ENCODE data around the gene ZNF138. TPM values are rescaled to one million over a fixed set of nuclear protein-coding genes. Genes with fewer than 3 reads are reported as not detected.
"Not testable (repeated sequence)": the region's sequence is repeated elsewhere in the genome, so short reads cannot be mapped to it uniquely, and the experiment has no call there.

The ZNF138 gene
- 1 to 10 TPM; 7.3 to 8.4 (median 7.3) TPM for total RNA-seq

DNA sequence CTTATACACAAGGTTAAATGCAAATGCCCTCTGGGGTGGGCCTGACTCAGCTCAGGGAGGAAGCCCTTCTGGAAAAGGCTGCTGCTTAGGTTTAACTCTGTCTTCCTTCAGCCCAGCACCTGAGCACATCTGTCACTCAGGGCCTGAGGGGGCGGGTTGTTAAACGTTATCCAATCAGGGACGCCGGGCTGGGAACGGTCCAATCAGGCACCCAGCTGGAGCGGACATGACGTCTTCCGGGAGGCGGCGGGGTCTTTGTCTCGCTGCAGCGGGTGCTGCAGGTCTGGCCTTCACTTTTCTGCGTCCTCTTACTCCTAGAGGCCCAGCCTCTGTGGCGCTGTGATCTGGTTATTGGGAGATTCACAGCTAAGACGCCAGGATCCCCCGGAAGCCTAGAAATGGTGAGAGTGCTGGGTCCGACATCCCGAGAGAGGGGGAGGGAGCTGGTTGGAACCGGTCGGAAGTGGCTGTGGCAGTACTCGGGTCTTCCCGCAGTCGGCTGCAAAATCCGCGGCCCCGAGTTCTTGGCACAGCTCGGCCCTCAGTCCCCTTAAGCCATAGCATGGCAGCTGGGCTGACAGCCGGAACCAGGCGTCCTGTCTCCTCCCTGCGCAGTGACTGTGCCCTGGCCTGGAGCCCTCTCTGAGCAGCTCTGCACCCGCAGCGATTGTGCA, at the start of gene ZNF138:
Gene ZNF138, plus strand, starts transcription at position 258 of the 674 bp plus-strand sequence. Its CDS starts 141 bp downstream, at position 399.
- H3K9me3 Mint-ChIP-seq: no peaks in the 10 kb centered on the region
- ATAC-seq: peak; percentile 100
- peak; percentile 88 for DNase-seq
- peaks cover 10% of the 10 kb centered on the region for H3K36me3 Mint-ChIP-seq (ENCODE audit: insufficient read depth)
- H3K27me3 Mint-ChIP-seq (ENCODE audit: low read depth): no peaks in the 10 kb centered on the region
- peaks cover 28% of the 10 kb centered on the region for H3K4me1 Mint-ChIP-seq (ENCODE audit: low read depth)
- peak within 1 kb of the TSS; percentile 99 for H3K4me3 Mint-ChIP-seq

DNA sequence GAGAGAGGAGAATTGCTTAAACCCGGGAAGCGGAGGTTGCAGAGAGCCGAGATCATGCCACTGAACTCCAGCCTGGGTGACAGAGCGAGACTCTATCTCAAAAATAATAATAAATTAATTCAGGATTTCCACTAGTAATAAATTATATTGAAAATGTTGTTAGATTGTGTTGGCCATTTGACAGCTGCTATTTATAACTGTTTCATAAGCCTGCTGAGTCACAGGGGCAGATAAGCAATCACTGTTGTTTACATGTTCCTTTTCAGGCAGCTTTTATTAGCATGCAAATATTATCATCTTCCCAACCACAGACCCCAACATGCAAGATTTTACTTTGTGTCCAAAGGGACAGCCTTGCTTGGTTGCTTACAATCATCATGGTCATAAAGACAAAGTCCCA, 49.5 kb upstream of the ZNF138 start:
- no peaks in the 10 kb centered on the region for H3K36me3 Mint-ChIP-seq (ENCODE audit: insufficient read depth)
- H3K9me3 Mint-ChIP-seq: peaks cover 17% of the 10 kb centered on the region
- DNase-seq (no peak), ATAC-seq (no peak)
- no peaks in the 10 kb centered on the region for H3K27me3 Mint-ChIP-seq (ENCODE audit: low read depth)
- H3K4me3 Mint-ChIP-seq: no peak overlapping the region
- H3K4me1 Mint-ChIP-seq (ENCODE audit: low read depth): no peaks in the 10 kb centered on the region

DNA sequence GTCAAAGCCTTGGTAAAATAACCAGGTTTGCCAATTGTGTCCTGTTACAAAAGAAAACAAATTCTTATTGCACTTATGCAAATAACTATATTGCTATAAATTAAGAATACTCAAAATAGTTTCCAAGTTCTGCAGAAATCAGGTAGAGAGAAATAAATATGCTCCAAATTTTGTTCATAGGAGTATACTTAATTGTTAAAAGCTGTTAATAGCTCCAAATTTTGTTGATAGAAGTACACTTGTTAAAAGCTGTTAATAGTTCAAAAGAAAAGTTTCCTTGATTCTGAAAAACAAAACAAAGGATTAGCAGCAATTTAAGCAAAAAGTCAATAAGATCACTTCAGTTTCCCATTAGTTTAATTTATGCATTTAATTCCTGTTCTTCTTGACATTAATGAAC, 46.4 kb upstream of the ZNF138 start:
- Mint-ChIP-seq H3K9me3 (peaks cover 14% of the 10 kb centered on the region), H3K27me3 (ENCODE audit: low read depth) (no peaks in the 10 kb centered on the region), H3K4me3 (no peak overlapping the region), H3K4me1 (ENCODE audit: low read depth) (no peaks in the 10 kb centered on the region), H3K36me3 (ENCODE audit: insufficient read depth) (no peaks in the 10 kb centered on the region)
- ATAC-seq: no peak
- no peak for DNase-seq

DNA sequence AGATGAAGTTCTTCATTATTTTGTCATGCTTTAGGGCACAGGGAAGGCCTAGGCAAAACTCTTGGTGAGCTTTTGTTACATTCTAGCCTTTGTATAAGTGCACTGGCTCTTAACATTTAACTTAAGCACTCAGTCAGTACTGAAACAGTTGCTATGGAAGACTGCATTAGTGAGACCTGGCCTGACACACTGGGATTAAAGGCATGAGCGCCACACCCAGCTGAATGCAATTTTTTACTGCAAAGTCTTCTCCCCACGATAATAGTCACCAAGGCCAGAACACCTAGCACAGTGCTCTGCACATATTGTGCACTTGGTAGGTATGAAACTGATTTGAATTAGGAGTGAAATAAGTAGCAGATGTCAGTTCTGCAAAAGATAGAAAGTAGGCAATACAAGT, 41.2 kb upstream of the ZNF138 start:
- no peaks in the 10 kb centered on the region for H3K4me1 Mint-ChIP-seq (ENCODE audit: low read depth)
- H3K9me3 Mint-ChIP-seq: peaks cover 3% of the 10 kb centered on the region
- H3K4me3 Mint-ChIP-seq: no peak overlapping the region
- no peaks in the 10 kb centered on the region for H3K36me3 Mint-ChIP-seq (ENCODE audit: insufficient read depth)
- DNase-seq: no peak
- ATAC-seq: no peak
- H3K27me3 Mint-ChIP-seq (ENCODE audit: low read depth): no peaks in the 10 kb centered on the region

DNA sequence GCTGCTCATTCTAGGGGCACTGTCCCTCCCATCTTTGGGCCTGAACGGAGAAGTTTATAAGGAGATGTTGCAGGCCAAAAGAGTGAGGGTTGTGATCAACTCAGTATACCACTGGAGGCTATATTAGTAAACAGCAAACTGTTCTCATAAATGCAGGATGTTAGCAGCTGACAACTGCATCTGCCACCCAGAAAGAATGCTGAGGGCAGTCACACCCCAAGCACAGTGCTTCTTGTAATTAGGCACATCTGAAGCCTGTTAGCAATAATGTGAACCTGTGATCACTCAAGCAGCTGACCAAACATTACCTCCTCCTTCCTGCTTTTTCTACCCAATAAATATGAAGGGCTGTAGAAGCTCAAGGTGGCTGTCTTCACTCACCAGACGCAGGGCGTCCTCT, 38.4 kb upstream of the ZNF138 start:
- H3K4me1 Mint-ChIP-seq (ENCODE audit: low read depth): no peaks in the 10 kb centered on the region
- no peak for ATAC-seq
- no peaks in the 10 kb centered on the region for H3K36me3 Mint-ChIP-seq (ENCODE audit: insufficient read depth)
- no peak for DNase-seq
- H3K27me3 Mint-ChIP-seq (ENCODE audit: low read depth): no peaks in the 10 kb centered on the region
- H3K4me3 Mint-ChIP-seq: no peak overlapping the region
- no peaks in the 10 kb centered on the region for H3K9me3 Mint-ChIP-seq

DNA sequence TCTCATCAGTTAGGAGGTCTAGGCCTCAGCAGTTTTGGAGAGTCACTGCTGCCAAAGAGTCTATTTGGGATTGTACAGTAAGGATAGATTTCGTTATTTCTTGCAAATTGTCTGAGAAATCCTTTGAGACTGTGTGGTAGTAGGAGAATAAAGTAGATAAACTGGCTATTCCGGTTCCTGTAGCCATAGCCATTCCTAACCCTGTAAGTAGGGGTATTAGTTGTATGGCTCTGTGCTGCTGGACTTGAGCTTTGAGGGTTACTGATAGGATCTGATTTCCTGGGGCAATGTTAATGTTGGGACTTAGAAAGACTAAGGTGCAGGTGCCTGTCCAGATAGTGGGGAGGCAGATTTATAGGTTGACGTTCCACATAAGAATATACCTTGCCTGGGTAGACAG, 36.1 kb upstream of the ZNF138 start:
- Mint-ChIP-seq H3K4me1 (ENCODE audit: low read depth) (no peaks in the 10 kb centered on the region), H3K4me3 (no peak overlapping the region), H3K9me3 (no peaks in the 10 kb centered on the region), H3K36me3 (ENCODE audit: insufficient read depth) (no peaks in the 10 kb centered on the region), H3K27me3 (ENCODE audit: low read depth) (no peaks in the 10 kb centered on the region)
- no peak for DNase-seq
- ATAC-seq: no peak

DNA sequence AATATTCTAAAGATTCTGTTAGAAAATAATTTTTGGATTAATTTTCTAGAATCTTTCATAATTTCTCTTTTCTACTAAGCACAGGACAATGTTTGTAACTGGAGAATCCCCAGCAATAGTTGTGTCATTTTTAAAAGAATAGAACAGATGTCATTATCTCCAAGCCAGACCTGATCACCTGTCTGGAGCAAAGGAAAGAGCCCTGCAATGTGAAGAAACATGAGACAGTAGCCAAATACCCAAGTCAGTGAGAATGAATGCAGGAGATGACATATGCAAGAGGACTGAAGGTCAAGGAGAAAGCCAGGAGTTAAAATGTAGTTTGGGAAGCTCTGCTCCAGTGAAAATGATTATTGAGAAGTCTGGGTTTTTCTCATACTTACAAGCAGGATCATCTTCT, 25.4 kb upstream of the ZNF138 start:
- no peaks in the 10 kb centered on the region for H3K9me3 Mint-ChIP-seq
- no peaks in the 10 kb centered on the region for H3K4me1 Mint-ChIP-seq (ENCODE audit: low read depth)

DNA sequence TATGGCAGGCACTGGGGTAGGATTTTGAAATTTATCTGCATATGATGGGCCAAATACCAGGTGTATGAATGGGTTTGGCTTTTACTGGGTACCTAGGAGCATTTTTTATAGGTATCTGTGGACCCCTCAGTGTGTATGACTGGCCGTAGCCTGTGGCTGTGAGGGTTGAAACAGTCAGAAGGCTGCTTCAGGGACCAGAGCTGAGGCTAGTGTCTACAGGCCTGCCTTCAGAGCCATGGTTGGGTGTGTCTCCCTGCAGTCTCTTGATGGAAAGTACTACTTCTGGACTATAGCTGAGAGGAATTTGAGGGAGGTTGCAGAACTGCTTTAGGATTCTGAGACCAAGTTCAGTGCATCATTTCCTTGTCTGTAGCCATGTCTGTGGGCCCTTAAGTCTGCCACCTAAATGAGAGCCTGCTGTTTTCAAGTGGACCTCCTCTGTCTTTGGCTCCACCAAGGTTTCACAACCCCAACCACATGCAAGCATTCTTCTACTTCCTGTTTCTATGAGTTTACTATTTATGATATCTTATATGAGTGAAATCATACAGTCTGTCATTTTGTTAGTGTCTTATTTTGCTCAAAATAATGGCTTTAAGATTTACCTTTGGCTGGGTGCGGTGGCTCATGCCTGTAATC, 19.9 kb upstream of the ZNF138 start:
- no peak overlapping the region for H3K4me3 Mint-ChIP-seq
- peaks cover 2% of the 10 kb centered on the region for H3K27me3 Mint-ChIP-seq (ENCODE audit: low read depth)
- H3K36me3 Mint-ChIP-seq (ENCODE audit: insufficient read depth): no peaks in the 10 kb centered on the region
- peaks cover 9% of the 10 kb centered on the region for H3K9me3 Mint-ChIP-seq
- DNase-seq (no peak), ATAC-seq (no peak)
- no peaks in the 10 kb centered on the region for H3K4me1 Mint-ChIP-seq (ENCODE audit: low read depth)

More for the DNA sequence above, 25.4 kb upstream of the ZNF138 start:
- Mint-ChIP-seq H3K36me3 (ENCODE audit: insufficient read depth) (no peaks in the 10 kb centered on the region), H3K4me3 (no peak overlapping the region), H3K27me3 (ENCODE audit: low read depth) (no peaks in the 10 kb centered on the region)
- ATAC-seq (no peak), DNase-seq (no peak)

DNA sequence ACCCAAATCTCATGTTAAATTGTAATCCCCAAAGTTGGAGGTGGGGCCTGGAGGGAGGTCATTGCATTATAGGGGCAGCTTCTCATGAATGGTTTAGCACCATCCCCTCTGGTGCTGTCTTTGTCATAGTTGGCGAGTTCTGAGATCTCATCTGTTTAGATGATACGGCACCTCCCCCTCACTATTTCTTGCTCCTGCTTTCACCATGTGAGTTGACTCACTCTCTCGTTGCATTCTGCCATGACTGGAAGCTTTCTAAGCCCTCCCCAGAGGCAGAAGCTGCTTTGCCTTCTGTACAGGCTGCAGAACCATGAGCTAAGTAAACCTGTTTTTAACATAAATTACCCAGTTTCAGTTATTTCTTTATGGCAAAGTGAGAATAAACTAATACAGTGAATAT, 18.9 kb upstream of the ZNF138 start:
- H3K36me3 Mint-ChIP-seq (ENCODE audit: insufficient read depth): no peaks in the 10 kb centered on the region

DNA sequence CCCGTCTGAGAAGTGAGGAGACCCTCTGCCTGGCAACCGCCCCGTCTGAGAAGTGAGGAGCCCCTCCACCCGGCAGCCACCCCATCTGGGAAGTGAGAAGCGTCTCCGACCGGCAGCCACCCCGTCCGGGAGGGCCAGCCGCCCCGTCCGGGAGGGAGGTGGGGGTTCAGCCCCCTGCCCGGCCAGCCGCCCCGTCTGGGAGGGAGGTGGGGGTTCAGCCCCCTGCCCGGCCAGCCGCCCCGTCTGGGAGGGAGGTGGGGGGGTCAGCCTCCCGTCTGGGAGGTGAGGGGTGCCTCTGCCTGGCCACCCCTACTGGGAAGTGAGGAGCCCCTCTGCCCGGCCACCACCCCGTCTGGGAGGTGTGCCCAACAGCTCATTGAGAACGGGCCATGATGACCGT, 9.4 kb upstream of the ZNF138 start:
- not testable (repeated sequence) for H3K27me3 Mint-ChIP-seq (ENCODE audit: low read depth); H3K4me3 Mint-ChIP-seq; H3K9me3 Mint-ChIP-seq; ATAC-seq; H3K36me3 Mint-ChIP-seq (ENCODE audit: insufficient read depth); H3K4me1 Mint-ChIP-seq (ENCODE audit: low read depth); DNase-seq

More for the DNA sequence above, 18.9 kb upstream of the ZNF138 start:
- ATAC-seq (no peak), DNase-seq (no peak)
- Mint-ChIP-seq H3K9me3 (peaks cover 9% of the 10 kb centered on the region), H3K4me3 (no peak overlapping the region), H3K27me3 (ENCODE audit: low read depth) (peaks cover 2% of the 10 kb centered on the region), H3K4me1 (ENCODE audit: low read depth) (no peaks in the 10 kb centered on the region)

DNA sequence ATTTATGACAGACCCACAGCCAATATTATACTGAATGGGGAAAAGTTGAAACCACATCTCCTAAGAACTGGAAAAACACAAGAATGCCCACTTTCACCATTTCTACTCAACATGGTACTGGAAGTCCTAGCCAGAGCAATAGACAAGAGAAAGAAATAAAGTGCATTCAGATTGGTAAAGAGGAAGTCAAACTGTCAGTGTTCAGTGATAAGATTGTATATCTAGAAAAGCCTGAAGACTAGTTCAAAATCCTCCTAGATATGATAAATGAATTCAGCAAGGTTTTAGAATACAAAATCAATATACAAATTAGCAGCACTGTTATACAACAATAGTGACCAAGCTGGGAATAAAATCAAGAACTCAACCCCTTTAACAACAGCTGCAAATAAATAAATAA, 6.9 kb upstream of the ZNF138 start:
- no peaks in the 10 kb centered on the region for H3K9me3 Mint-ChIP-seq
- peaks cover 7% of the 10 kb centered on the region for H3K27me3 Mint-ChIP-seq (ENCODE audit: low read depth)
- H3K4me3 Mint-ChIP-seq: no peak overlapping the region
- DNase-seq (no peak), ATAC-seq (no peak)
- H3K4me1 Mint-ChIP-seq (ENCODE audit: low read depth): no peaks in the 10 kb centered on the region
- no peaks in the 10 kb centered on the region for H3K36me3 Mint-ChIP-seq (ENCODE audit: insufficient read depth)

DNA sequence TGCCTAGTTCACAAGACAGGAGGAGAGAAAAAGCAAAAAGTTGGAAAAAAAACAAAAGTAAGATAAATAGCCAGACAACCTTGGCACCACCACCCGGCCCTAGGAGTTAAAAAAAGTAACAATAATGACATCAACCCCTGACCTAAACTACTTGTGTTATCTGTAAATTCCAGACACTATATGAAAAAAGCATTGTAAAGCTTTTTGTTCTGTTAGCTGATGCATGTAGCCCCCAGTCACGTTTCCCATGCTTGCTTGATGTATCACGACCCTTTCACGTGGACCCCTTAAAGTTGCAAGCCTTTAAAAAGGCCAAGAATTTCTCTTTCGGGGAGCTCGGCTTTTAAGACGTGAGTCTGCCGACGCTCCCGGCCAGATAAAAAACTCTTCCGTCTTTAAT, 5.0 kb upstream of the ZNF138 start:
- not testable (repeated sequence) for H3K36me3 Mint-ChIP-seq (ENCODE audit: insufficient read depth); ATAC-seq; H3K27me3 Mint-ChIP-seq (ENCODE audit: low read depth); H3K4me3 Mint-ChIP-seq; H3K9me3 Mint-ChIP-seq; DNase-seq; H3K4me1 Mint-ChIP-seq (ENCODE audit: low read depth)

DNA sequence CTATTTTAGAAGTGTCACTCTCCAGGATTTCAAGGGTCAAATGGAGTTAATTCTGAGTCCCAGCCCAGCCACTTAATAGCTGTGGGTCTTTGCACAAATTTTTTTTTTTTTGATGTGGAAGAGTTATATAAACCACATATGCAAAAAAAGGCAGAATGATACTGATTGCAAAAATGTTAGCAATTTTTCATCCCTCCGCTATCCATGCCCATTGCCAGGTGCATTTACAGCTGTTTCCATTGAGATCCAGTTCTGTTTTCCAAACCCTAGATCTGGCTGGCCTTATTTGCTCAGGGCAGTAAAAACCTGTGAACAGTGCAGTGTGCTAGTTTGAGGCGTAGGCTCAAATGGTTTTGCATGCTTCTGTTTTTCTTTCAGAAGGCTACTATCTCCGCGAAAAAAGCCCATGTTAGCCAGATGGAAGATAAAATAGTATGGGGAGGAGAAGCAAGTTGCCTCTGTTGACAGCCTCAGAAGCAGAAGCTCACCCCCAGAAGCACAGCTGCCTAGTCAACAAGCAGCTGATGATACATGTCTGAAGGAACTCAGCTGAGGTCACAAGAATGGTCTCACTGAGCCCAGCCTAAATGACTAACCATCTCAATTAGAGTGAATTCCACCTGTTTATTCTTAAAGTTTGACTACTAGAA, 997 bp upstream of the ZNF138 start:
- H3K4me3 Mint-ChIP-seq: peak overlapping the region; percentile 54

DNA sequence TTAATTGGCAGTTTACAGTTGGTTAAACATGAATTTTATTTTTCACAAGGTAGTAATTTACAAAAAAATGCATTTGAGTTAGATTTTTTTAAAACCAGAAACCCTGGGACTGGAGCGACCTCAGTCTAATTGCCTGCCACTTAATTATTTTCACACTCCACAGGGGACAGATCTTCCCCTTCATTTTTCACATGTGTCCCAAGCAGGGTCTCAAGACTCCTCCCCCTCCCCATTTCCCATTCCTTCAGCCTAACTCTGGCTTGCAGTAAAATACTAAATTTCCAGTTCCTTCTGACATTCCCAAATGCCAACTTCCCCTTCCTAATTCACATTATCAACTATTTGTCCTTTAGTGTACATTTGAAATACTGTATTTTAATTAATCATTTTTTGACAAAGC, 948 bp downstream of the ZNF138 start:
- Mint-ChIP-seq H3K36me3 (ENCODE audit: insufficient read depth) (peaks cover 17% of the 10 kb centered on the region), H3K9me3 (no peaks in the 10 kb centered on the region), H3K27me3 (ENCODE audit: low read depth) (no peaks in the 10 kb centered on the region), H3K4me1 (ENCODE audit: low read depth) (peaks cover 34% of the 10 kb centered on the region), H3K4me3 (peak overlapping the region; percentile 99)
- ATAC-seq (no peak), DNase-seq (no peak)

More for the DNA sequence above, 997 bp upstream of the ZNF138 start:
- Mint-ChIP-seq H3K9me3 (no peaks in the 10 kb centered on the region), H3K4me1 (ENCODE audit: low read depth) (peaks cover 27% of the 10 kb centered on the region), H3K27me3 (ENCODE audit: low read depth) (no peaks in the 10 kb centered on the region), H3K36me3 (ENCODE audit: insufficient read depth) (peaks cover 3% of the 10 kb centered on the region)
- ATAC-seq (no peak), DNase-seq (no peak)

DNA sequence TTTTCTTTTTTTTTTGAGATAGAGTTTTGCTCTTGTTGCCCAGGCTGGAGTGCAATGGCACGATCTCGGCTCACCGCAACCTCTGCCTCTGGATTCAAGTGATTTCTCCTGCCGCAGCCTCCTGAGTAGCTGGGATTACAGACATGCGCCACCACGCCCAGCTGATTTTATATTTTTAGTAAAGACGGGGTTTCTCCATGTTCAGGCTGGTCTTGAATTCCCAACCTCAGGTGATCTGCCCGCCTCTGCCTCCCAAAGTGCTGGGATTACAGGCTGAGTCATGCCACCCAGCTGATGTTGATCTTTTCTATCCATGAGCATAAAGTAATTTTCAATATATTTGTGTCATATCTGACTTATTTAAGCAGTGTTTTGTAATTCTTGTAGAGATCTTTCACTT, 4.9 kb downstream of the ZNF138 start:
- H3K9me3 Mint-ChIP-seq; H3K4me3 Mint-ChIP-seq; ATAC-seq; DNase-seq; H3K27me3 Mint-ChIP-seq (ENCODE audit: low read depth): not testable (repeated sequence)
- H3K4me1 Mint-ChIP-seq (ENCODE audit: low read depth): peaks cover 50% of the 10 kb centered on the region
- H3K36me3 Mint-ChIP-seq (ENCODE audit: insufficient read depth): peaks cover 41% of the 10 kb centered on the region
